Stimulated activated CD8-positive, alpha-beta memory T cell treated with anti-CD3 and anti-CD28 coated beads, Interleukin-7, amount 100 ng/mL, for 4 hours (primary cell): ENCODE data around the gene LRRFIP2.

ENCODE experiments used
- DNase-seq, 2 donors: peaks; one replicate each; pipeline ENCODE4 v3.0.0-alpha.2; 2020; ENCODE audit warnings: low read depth in 2 of 2

The LRRFIP2 gene

DNA sequence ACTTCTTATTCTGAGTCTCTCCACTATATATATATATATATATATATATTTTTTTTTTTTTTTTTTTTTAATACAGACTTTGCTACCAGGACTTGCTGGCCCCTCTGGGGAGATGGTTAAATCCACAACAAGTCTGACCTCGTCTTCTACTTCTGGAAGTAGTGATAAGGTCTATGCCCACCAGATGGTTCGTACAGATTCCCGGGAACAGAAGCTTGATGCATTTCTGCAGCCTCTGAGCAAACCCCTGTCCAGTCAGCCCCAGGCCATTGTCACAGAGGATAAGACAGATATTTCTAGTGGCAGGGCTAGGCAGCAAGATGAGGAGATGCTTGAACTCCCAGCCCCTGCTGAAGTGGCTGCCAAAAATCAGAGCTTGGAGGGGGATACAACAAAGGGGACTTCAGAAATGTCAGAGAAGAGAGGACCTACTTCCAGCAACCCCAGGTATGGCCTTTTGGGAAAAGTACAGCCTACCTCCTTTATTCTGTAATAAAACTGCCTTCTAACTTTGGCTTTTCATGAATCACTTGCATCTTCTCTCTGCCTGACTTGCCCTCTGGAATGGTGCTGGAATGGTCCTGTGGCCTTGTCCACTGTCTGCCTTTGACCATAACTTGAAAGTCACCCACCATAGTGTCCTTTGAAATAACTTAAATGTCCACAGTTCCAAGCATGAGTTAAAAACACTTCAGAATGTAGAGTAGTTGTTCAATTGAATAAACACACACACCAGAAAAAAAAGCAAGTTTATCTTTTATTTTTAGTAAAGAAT lies 148.6 kb downstream of the LRRFIP2 start:
- DNase-seq: no peak

- DNase-seq: no peak
These were observed 149.5 kb downstream of the LRRFIP2 start for GRCh38 chr3:37024820-37025405.

GRCh38 chr3:37024092-37024491 lies 150.3 kb downstream of the LRRFIP2 start:
- DNase-seq: no peak

DNA sequence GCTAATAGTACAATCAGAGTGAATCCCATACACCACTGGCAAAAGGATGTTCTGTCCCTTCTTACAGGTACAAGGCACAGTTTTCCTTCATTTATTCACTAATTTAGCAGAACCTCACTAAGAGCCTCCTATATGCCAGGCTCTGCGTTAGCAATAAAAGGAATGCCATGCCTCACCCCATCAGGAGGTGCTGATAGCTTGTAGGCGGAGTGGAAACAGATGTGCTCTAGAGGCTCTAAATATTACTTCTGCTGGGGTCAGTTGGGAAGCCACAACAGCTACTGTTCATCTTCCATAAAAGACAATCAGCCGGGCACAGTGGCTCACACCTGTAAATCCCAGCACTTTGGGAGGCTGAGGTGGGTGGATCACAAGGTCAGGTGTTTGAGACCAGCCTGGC lies 156.7 kb downstream of the LRRFIP2 start:
- no peak for DNase-seq

DNA sequence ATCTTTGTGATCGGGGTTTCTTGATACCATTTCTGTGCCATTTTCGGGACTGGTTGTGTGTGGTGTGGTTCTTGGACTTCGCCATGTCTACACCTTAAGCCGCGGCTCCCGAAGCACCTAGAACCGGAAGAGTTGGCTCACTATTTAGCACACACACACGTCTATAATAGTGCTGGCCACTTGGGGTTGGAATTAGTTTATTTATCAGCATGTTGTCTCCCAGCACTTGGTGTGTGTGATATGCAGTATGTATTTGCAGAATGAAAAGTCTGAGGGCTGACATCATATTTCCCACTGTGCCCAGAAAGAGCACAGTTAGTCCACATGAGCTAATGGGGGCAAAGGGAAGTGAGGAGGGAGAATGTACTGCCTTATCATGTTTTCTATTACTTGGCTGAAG lies 157.5 kb downstream of the LRRFIP2 start:
- no peak for DNase-seq

DNA sequence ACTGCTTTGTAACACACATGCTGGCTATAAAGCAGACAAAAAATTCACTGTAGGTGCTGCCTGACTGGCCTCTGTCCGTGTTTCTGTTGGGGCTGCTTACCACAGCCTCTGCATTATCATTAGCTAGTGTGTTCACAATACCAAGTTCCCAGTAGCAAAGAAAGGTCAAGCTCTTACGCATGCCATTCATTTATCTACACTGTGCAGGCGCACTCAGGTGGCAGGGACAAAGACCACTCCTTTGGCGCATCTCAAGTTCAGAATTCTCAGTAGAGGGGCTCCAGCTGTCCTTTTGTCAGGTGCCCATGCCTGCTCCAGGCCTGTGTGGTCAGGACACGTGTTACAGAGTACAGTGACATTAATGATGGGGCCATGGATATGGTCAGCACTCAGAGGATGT lies 158.7 kb downstream of the LRRFIP2 start:
- no peak for DNase-seq

GRCh38 chr3:37014620-37015019 lies 159.8 kb downstream of the LRRFIP2 start:
- no peak for DNase-seq
